ENCODE measurements around the gene ZDHHC12. TPM values are rescaled to one million over a fixed set of nuclear protein-coding genes. Genes with fewer than 3 reads are reported as not detected.

ZDHHC12 gene
- total and polyA plus RNA-seq, 12 donors, result 1.6 to 97.4 (median 29.0) TPM

DNA sequence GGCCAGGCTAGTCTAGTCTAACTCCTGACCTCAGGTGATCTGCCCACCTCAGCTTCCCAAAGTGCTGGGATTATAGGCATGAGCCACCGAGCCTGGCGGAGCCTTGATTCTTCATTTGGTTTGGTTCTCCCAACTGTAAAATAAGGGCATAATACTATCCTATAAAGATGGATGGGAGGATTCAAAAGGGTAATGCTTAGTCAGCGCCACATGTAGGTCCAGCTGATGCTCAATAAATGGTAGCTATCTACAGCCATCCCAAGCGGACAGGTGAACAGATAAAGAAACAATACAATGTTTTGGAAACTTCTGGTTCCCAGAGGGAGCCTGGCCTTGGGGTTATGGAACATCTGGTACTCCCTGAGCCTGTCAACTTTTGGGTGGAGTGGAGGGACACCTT, 48.5 kb downstream of the ZDHHC12 start:
- Histone ChIP-seq H3K27ac (no peak overlapping the region), H3K36me3 (replicated peaks in 1 of 2) (no peaks in the 10 kb centered on the region), H3K27me3 (no peaks in the 10 kb centered on the region), H3K4me3 (no peak overlapping the region), H3K4me1 (replicated peaks in 1 of 2) (no peaks in the 10 kb centered on the region), H3K9me3 (replicated peaks in 1 of 3) (no peaks in the 10 kb centered on the region)
- 92 to 98% (median 95%) methylated on average over 4 of the region's 4 CpGs for WGBS, 4 donors
- intact Hi-C loops (cut with DNase I), result no loop called here
- no peak for TF ChIP-seq POLR2A (IDR thresholded peaks at IDR 0.05)
- TF ChIP-seq, protein P1, sequence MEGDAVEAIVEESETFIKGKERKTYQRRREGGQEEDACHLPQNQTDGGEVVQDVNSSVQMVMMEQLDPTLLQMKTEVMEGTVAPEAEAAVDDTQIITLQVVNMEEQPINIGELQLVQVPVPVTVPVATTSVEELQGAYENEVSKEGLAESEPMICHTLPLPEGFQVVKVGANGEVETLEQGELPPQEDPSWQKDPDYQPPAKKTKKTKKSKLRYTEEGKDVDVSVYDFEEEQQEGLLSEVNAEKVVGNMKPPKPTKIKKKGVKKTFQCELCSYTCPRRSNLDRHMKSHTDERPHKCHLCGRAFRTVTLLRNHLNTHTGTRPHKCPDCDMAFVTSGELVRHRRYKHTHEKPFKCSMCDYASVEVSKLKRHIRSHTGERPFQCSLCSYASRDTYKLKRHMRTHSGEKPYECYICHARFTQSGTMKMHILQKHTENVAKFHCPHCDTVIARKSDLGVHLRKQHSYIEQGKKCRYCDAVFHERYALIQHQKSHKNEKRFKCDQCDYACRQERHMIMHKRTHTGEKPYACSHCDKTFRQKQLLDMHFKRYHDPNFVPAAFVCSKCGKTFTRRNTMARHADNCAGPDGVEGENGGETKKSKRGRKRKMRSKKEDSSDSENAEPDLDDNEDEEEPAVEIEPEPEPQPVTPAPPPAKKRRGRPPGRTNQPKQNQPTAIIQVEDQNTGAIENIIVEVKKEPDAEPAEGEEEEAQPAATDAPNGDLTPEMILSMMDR (IDR thresholded peaks at IDR 0.05), result no peak
- peak in 1 of 7 donors; percentile 7 for DNase-seq

Small RNA genes lying within 50 kb of the gene (small RNA-seq; reads per million reads assigned to genes)
- gene RF00017, result 0 reads per million in 2 donors
- gene RN7SL560P, result 0 reads per million in 2 donors

Other genes starting within 250 kb of the ZDHHC12 start
- 10 to 100 TPM; 23.6 to 81.9 (median 29.2) TPM for gene GLE1, start 219.4 kb downstream of the ZDHHC12 start, total RNA-seq
- gene GLE1, start 219.4 kb downstream of the ZDHHC12 start, polyA plus RNA-seq, result 10 to 100 TPM; 13.1 to 33.4 (median 13.8) TPM
- gene SPTAN1, start 171.5 kb downstream of the ZDHHC12 start, total RNA-seq, result 100 to 1,000 TPM; 136 to 316 (median 224) TPM
- gene SPTAN1, start 171.5 kb downstream of the ZDHHC12 start, polyA plus RNA-seq, result 100 to 1,000 TPM; 167 to 278 (median 252) TPM
- 100 to 1,000 TPM in 2 of 9 donors, 10 to 100 TPM in 7; 20.4 to 192 (median 77.9) TPM for gene DYNC2I2, start 67.3 kb downstream of the ZDHHC12 start, total RNA-seq
- 100 to 1,000 TPM in 1 of 3 donors, 10 to 100 TPM in 1, 1 to 10 TPM in 1; 7.5 to 119 (median 91.6) TPM for gene DYNC2I2, start 67.3 kb downstream of the ZDHHC12 start, polyA plus RNA-seq
- 100 to 1,000 TPM; 122 to 327 (median 191) TPM for gene SET, start 34.9 kb downstream of the ZDHHC12 start, total RNA-seq
- gene SET, start 34.9 kb downstream of the ZDHHC12 start, polyA plus RNA-seq, result 100 to 1,000 TPM in 2 of 3 donors, 10 to 100 TPM in 1; 62.1 to 352 (median 105) TPM
- 1 to 10 TPM; 1.1 to 6.3 (median 3.6) TPM for gene PKN3, start 21.6 kb downstream of the ZDHHC12 start, total RNA-seq
- gene PKN3, start 21.6 kb downstream of the ZDHHC12 start, polyA plus RNA-seq, result 1 to 10 TPM in 2 of 3 donors, under 1 TPM in 1; 0.90 to 8.6 (median 8.1) TPM
- gene ZER1, start 47.8 kb upstream of the ZDHHC12 start, total RNA-seq, result 100 to 1,000 TPM in 1 of 9 donors, 10 to 100 TPM in 8; 19.1 to 131 (median 66.0) TPM
- gene ZER1, start 47.8 kb upstream of the ZDHHC12 start, polyA plus RNA-seq, result 10 to 100 TPM; 17.0 to 51.1 (median 41.7) TPM
- 10 to 100 TPM; 15.9 to 72.7 (median 31.7) TPM for gene TBC1D13, start 63.1 kb upstream of the ZDHHC12 start, total RNA-seq
- 10 to 100 TPM; 21.2 to 27.1 (median 27.0) TPM for gene TBC1D13, start 63.1 kb upstream of the ZDHHC12 start, polyA plus RNA-seq
- 100 to 1,000 TPM in 1 of 9 donors, 10 to 100 TPM in 8; 15.9 to 113 (median 32.2) TPM for gene ENDOG, start 94.4 kb upstream of the ZDHHC12 start, total RNA-seq
- 10 to 100 TPM in 2 of 3 donors, 1 to 10 TPM in 1; 4.9 to 39.8 (median 19.1) TPM for gene ENDOG, start 94.4 kb upstream of the ZDHHC12 start, polyA plus RNA-seq
- 10 to 100 TPM; 18.5 to 56.3 (median 37.6) TPM for gene SPOUT1, start 105.7 kb upstream of the ZDHHC12 start, total RNA-seq
- gene SPOUT1, start 105.7 kb upstream of the ZDHHC12 start, polyA plus RNA-seq, result 10 to 100 TPM; 20.8 to 51.6 (median 41.1) TPM
- 10 to 100 TPM in 1 of 9 donors, 1 to 10 TPM in 8; 3.5 to 10.3 (median 7.7) TPM for gene KYAT1, start 157.8 kb upstream of the ZDHHC12 start, total RNA-seq
- 1 to 10 TPM; 3.5 to 9.6 (median 5.8) TPM for gene KYAT1, start 157.8 kb upstream of the ZDHHC12 start, polyA plus RNA-seq
- 10 to 100 TPM; 10.3 to 88.3 (median 41.0) TPM for gene LRRC8A, start 158.0 kb upstream of the ZDHHC12 start, total RNA-seq
- 10 to 100 TPM in 2 of 3 donors, 1 to 10 TPM in 1; 9.0 to 15.7 (median 13.0) TPM for gene LRRC8A, start 158.0 kb upstream of the ZDHHC12 start, polyA plus RNA-seq
- gene PHYHD1, start 196.9 kb upstream of the ZDHHC12 start, total RNA-seq, result 10 to 100 TPM in 8 of 9 donors, 1 to 10 TPM in 1; 9.8 to 56.5 (median 28.1) TPM
- 10 to 100 TPM in 2 of 3 donors, 1 to 10 TPM in 1; 9.1 to 86.6 (median 64.9) TPM for gene PHYHD1, start 196.9 kb upstream of the ZDHHC12 start, polyA plus RNA-seq
- 10 to 100 TPM; 19.6 to 42.3 (median 31.2) TPM for gene DOLK, start 223.5 kb upstream of the ZDHHC12 start, total RNA-seq
- 10 to 100 TPM in 2 of 3 donors, 1 to 10 TPM in 1; 4.6 to 25.3 (median 10.3) TPM for gene DOLK, start 223.5 kb upstream of the ZDHHC12 start, polyA plus RNA-seq
- 100 to 1,000 TPM in 1 of 9 donors, 10 to 100 TPM in 8; 20.2 to 122 (median 40.4) TPM for gene NUP188, start 223.6 kb upstream of the ZDHHC12 start, total RNA-seq
- 10 to 100 TPM; 26.4 to 32.0 (median 26.4) TPM for gene NUP188, start 223.6 kb upstream of the ZDHHC12 start, polyA plus RNA-seq

All from adrenal gland (tissue), 12 donors.